ENCODE results near the gene PSD4.

DNA sequence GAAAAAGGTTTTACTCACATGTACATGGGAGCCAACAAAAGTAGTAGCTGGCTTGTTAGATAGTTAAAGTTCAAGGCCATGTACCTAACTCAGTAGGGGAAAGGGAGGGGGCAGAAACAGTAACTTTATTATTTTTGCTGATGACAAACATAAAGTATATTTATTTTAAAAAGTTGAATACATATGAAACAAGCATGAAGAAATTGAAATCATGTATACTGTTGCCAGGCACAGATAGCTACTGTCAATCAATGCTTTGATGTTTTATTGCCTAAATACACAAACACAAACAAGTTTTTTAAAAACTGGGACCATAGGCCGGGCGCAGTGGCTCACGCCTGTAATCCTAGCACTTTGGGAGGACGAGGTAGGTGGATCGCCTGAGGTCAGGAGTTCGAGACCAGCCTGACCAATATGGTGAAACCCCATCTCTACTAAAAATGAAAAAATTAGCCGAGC, 7.6 kb upstream of the PSD4 start:
- TF ChIP-seq, protein P1, sequence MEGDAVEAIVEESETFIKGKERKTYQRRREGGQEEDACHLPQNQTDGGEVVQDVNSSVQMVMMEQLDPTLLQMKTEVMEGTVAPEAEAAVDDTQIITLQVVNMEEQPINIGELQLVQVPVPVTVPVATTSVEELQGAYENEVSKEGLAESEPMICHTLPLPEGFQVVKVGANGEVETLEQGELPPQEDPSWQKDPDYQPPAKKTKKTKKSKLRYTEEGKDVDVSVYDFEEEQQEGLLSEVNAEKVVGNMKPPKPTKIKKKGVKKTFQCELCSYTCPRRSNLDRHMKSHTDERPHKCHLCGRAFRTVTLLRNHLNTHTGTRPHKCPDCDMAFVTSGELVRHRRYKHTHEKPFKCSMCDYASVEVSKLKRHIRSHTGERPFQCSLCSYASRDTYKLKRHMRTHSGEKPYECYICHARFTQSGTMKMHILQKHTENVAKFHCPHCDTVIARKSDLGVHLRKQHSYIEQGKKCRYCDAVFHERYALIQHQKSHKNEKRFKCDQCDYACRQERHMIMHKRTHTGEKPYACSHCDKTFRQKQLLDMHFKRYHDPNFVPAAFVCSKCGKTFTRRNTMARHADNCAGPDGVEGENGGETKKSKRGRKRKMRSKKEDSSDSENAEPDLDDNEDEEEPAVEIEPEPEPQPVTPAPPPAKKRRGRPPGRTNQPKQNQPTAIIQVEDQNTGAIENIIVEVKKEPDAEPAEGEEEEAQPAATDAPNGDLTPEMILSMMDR (IDR thresholded peaks at IDR 0.05) = no peak
- TF ChIP-seq EP300 (IDR thresholded peaks at IDR 0.05) = no peak
